ENCODE measurements around the gene YPEL2. TPM values are rescaled to one million over a fixed set of nuclear protein-coding genes. Genes with fewer than 3 reads are reported as not detected.

The YPEL2 gene
- total RNA-seq, 2 donors from 2014 or later, result 22.8 to 27.7 TPM

DNA sequence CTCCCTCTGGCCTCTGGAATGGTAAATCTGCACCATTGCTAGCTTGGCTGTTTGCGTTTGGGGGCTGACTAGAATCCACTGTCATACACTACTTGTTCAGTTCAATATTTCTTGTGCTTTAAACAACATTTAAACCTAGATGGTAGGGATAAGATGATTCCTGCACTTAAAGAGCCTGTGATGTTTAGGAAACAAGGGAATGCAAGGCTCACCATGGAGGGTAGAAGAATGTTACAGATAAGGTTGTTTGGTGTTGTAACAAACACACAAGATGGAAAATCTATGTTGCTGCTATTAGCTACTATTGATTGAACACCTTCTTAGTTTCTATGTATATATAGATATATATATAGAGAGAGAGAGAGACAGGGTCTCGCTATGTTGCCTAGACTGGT, 31.4 kb downstream of the YPEL2 start:
- Mint-ChIP-seq H3K9me3 (no peaks in the 10 kb centered on the region), H3K4me3 (no peak overlapping the region), H3K27me3 (ENCODE audit: insufficient read depth) (no peaks in the 10 kb centered on the region), H3K36me3 (ENCODE audit: low read depth) (peaks cover 24% of the 10 kb centered on the region), H3K4me1 (peaks cover 54% of the 10 kb centered on the region), H3K27ac (no peak overlapping the region)
- WGBS, 2 experiments (ENCODE audit: insufficient coverage in 1 of 2, insufficient read length in 1 of 2), result 80 to 85% methylated on average over 2 of the region's 2 CpGs
- DNase-seq, result no peak
- H3K4me3 ChIP-seq (ENCODE audit: low read length), result no peak overlapping the region
- TF ChIP-seq, protein P1, sequence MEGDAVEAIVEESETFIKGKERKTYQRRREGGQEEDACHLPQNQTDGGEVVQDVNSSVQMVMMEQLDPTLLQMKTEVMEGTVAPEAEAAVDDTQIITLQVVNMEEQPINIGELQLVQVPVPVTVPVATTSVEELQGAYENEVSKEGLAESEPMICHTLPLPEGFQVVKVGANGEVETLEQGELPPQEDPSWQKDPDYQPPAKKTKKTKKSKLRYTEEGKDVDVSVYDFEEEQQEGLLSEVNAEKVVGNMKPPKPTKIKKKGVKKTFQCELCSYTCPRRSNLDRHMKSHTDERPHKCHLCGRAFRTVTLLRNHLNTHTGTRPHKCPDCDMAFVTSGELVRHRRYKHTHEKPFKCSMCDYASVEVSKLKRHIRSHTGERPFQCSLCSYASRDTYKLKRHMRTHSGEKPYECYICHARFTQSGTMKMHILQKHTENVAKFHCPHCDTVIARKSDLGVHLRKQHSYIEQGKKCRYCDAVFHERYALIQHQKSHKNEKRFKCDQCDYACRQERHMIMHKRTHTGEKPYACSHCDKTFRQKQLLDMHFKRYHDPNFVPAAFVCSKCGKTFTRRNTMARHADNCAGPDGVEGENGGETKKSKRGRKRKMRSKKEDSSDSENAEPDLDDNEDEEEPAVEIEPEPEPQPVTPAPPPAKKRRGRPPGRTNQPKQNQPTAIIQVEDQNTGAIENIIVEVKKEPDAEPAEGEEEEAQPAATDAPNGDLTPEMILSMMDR (conservative IDR thresholded peaks at IDR 0.05), result no peak
- no peak overlapping the region for H3K9ac ChIP-seq (ENCODE audit: extremely low read depth, low read length, poor library complexity, severe bottlenecking)
- H3K27me3 ChIP-seq (ENCODE audit: control insufficient read depth, insufficient read depth, low read length, poor library complexity, severe bottlenecking), result no peaks in the 10 kb centered on the region
- H3K27ac ChIP-seq (ENCODE audit: low read depth, low read length), result no peak overlapping the region
- H3K4me1 ChIP-seq (ENCODE audit: control insufficient read depth, insufficient read depth, low read length), result peaks cover 32% of the 10 kb centered on the region
- peaks cover 35% of the 10 kb centered on the region for H3K36me3 ChIP-seq (ENCODE audit: control insufficient read depth, insufficient read depth, low read length)
- H3K9me3 ChIP-seq (ENCODE audit: control insufficient read depth, low read length), result no peaks in the 10 kb centered on the region

DNA sequence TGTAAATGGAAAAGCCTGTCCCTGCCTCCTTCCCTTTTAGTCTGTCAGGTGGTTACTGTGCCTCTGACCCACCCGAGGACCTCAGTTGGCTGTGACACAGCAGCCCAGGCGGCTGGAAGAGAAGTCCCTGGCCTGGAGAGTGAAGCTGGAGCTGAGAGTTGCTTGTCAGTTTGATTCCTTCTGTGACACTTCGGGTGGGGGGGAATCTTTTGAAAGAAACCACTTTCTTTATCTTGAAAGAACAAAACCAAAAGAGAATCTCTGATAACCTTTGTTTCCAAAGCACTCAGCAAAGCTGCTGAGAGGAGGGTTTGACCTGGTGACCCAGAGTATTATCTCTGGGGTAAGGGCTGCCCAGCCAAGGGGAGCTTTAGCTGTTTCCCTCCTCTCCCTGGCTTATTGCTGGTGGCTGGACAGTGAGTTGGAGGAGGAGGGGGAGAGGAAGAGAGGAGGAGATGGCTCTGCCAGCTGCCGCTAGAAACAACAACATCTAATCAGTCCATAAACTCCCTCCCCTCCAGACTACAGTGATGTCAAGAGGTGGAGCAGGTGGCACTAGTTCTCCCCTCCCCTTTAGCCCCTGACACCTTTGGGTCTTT, 34.0 kb downstream of the YPEL2 start:
- H3K36me3 Mint-ChIP-seq (ENCODE audit: low read depth), result peaks cover 10% of the 10 kb centered on the region
- peaks cover 31% of the 10 kb centered on the region for H3K36me3 ChIP-seq (ENCODE audit: control insufficient read depth, insufficient read depth, low read length)
- peak overlapping the region; percentile 72 for H3K4me3 ChIP-seq (ENCODE audit: low read length)
- H3K27ac Mint-ChIP-seq, result peak overlapping the region; percentile 99
- H3K27me3 Mint-ChIP-seq (ENCODE audit: insufficient read depth), result no peaks in the 10 kb centered on the region
- H3K9me3 Mint-ChIP-seq, result no peaks in the 10 kb centered on the region
- peak overlapping the region; percentile 87 for H3K9ac ChIP-seq (ENCODE audit: extremely low read depth, low read length, poor library complexity, severe bottlenecking)
- peak overlapping the region; percentile 96 for H3K27ac ChIP-seq (ENCODE audit: low read depth, low read length)
- peak; percentile 82 for DNase-seq
- TF ChIP-seq, protein P1 (conservative IDR thresholded peaks at IDR 0.05), result no peak
- peaks cover 73% of the 10 kb centered on the region for H3K4me1 Mint-ChIP-seq
- H3K4me1 ChIP-seq (ENCODE audit: control insufficient read depth, insufficient read depth, low read length), result peaks cover 46% of the 10 kb centered on the region
- H3K4me3 Mint-ChIP-seq, result peak overlapping the region; percentile 22
- H3K9me3 ChIP-seq (ENCODE audit: control insufficient read depth, low read length), result no peaks in the 10 kb centered on the region
- 28% methylated on average over 3 of the region's 4 CpGs; no CpG with 5 or more reads in 1 of the 2 experiments for WGBS, 2 experiments (ENCODE audit: insufficient coverage in 1 of 2, insufficient read length in 1 of 2)
- no peaks in the 10 kb centered on the region for H3K27me3 ChIP-seq (ENCODE audit: control insufficient read depth, insufficient read depth, low read length, poor library complexity, severe bottlenecking)

DNA sequence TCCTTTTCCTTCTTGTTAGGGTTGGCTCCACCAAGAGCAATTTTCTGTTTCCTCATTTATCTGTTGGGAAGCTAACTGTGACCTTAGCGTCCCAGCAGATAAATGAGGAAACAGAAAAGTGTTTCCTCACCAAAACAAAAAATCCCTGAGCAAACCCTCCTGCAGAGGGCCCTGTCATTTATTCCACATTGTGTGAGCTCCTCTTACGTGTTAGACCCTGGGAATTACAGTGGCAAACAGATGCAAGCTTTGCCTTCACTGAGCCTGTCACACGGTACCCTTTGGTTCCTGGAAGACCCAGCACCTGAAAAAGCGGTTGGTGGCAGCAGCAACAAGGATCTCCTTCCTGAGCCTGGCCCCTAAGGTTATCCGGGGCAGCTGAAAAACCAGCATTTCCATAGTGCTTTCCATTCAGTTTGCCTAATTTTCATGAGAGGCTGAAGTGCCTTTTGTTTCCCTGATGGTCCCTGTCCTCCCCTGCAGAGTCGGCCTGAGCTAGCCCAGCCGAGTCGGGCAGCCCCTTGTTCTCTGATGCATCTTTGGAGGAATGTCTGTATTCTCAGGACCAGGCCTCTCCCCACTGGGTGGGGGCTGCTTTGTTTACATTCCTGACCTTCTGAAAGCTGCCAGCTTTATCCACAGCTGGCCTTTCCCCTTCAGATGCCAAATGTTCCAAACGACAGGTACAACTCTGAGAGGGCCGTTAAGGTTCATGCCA, 34.7 kb downstream of the YPEL2 start:
- Mint-ChIP-seq H3K9me3 (no peaks in the 10 kb centered on the region), H3K4me1 (peaks cover 81% of the 10 kb centered on the region), H3K27ac (peak overlapping the region; percentile 99), H3K4me3 (peak overlapping the region; percentile 22), H3K36me3 (ENCODE audit: low read depth) (peaks cover 9% of the 10 kb centered on the region), H3K27me3 (ENCODE audit: insufficient read depth) (no peaks in the 10 kb centered on the region)
- no peaks in the 10 kb centered on the region for H3K9me3 ChIP-seq (ENCODE audit: control insufficient read depth, low read length)
- DNase-seq, result peak; percentile 97
- peaks cover 51% of the 10 kb centered on the region for H3K4me1 ChIP-seq (ENCODE audit: control insufficient read depth, insufficient read depth, low read length)
- H3K27ac ChIP-seq (ENCODE audit: low read depth, low read length), result peak overlapping the region; percentile 96
- TF ChIP-seq, protein P1 (conservative IDR thresholded peaks at IDR 0.05), result peak; percentile 30
- no peaks in the 10 kb centered on the region for H3K27me3 ChIP-seq (ENCODE audit: control insufficient read depth, insufficient read depth, low read length, poor library complexity, severe bottlenecking)
- H3K4me3 ChIP-seq (ENCODE audit: low read length), result peak overlapping the region; percentile 72
- 2 to 10% methylated on average over 9 to 10 of the region's 10 CpGs for WGBS, 2 experiments (ENCODE audit: insufficient coverage in 1 of 2, insufficient read length in 1 of 2)
- H3K36me3 ChIP-seq (ENCODE audit: control insufficient read depth, insufficient read depth, low read length), result peaks cover 26% of the 10 kb centered on the region
- peak overlapping the region; percentile 87 for H3K9ac ChIP-seq (ENCODE audit: extremely low read depth, low read length, poor library complexity, severe bottlenecking)
